Fibroblast of gingiva (primary cell): ENCODE results near the gene FLAD1.

ENCODE experiments used
- DNase-seq: peaks from one replicate; pipeline ENCODE4 v3.0.0-alpha.2; 2011; ENCODE audit warnings: low read depth

Gene FLAD1

DNA sequence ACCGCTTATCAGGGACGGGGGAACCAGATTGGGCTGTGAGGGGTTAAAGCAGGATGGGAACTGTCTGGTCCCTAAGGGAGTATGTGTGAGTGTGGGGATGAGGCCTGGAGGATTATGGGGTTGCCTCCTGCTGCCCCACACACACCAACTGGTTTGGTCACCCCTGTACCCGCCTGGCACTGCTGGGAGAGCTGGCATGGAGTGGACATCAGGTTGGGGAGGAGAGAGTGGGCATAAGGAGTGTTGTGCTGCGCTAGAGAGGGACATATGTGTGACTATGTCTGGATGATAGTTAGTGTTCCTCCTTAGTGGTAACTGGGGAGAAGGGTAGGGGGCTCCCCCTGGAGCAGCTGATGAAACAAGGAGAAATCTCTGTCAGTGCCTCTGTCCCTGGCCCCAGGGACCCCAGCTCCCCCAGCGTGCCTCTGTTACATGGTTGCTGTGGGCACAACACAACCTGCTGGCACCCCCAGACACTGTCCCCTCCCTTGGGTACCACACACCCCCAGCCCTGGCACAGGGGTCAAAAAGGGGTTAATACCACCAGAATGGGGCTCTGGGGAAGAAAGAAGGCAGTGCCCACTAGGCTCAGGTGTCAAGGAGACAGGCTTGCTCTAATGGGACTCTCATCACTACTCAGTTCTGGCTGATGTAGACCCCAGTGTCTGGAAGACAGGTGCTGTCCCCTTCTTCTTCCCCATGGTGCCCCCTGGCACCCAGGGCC is 21.4 kb downstream of the FLAD1 start:
- peak; percentile 36 for DNase-seq

DNA sequence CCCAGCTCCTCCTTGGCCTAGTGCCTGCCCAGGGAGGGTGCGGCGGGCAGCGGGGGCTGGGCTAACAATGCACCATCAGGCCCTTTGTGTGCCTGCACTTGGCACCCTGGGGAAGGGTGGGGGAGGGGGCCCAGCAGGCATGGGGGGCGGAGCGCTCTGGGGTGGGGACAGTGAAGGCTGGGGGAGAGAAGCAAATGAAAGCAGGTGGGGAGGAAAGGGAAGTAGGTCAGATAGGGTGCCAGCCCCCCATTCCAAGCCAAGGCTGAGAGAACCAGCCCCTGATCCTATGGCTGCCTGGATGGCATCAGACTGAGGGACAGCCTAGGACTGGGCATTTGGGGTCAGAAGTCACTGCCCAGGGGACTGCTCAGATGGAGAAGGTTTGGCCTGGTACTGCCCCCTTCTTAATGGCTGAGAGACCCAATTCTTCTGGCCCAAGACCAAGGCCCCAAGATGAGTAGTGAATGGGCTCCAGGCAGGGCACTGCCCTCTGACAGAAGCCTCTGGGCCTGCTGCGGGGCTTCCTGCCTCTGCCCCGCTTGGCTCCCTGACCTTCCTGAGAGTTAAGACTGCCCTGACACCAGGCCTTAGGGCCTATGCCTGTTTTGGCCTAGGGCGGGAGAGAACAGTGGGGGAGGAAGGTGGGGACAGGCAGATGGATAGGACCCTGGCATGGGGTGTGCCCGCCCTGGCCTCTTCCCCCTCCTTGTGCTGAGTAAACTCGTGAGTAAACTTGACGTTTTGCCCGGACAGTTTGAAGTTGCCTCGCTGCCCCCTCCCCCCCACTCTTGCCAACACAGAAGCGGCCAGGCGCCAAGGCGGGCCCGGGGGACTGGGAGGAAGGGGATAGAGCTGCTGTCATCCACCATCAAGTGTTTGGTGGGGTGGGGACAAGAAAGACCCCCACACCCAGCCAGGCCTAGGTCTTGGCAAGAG is 22.2 kb downstream of the FLAD1 start:
- DNase-seq = peak; percentile 79

GRCh38 chr1:155006601-155007101 is 23.5 kb downstream of the FLAD1 start:
- no peak for DNase-seq

GRCh38 chr1:155007251-155007828 is 24.2 kb downstream of the FLAD1 start:
- DNase-seq = no peak

DNA sequence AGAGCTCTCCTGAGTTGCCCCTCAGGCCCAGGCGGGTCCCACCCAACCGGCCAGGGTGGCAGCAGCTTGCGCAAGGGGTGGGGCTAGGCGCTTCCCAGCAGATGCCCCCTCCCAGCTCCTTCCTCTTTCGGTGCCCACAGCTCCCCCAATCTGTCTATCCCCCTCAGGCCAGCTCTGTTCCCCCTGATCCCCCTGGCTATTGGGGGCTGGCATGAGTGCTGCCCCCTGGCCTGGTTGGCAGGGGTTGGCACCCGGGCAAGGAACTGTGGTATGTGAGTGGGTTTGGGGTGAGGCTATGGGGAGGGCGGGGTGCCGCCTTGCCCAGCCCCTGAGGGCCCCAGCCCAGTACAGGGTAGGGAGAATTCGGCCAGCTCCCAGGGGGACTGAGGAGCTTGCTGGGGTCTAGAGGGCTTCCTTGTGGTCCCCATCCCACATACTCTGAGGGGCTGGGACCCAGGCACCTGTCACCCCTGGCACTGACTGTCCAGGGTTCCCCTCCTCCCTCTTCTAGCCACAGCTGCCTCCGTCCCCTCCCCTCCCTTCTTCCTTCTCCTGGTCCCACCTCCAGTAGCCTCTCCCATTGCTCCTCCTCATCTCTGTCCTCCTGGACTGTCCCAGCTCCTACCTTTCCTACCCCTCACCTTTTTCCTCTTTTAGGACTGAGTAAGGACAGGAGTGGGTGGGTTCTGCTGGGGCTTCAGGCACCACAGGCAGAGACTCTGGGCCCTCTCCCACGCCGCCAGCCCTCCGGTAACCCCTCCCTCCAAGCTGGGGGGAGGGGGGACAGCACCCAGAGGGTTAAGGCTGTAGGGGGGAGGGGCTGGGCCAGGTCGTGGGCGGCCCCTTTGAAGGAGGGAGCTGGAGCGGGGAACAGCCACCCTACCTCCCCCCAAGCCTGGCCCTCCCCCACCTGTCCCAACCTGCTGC is 25.1 kb downstream of the FLAD1 start:
- DNase-seq = no peak

- no peak for DNase-seq
Observed at GRCh38 chr1:155009221-155009711, 26.1 kb downstream of the FLAD1 start.

DNA sequence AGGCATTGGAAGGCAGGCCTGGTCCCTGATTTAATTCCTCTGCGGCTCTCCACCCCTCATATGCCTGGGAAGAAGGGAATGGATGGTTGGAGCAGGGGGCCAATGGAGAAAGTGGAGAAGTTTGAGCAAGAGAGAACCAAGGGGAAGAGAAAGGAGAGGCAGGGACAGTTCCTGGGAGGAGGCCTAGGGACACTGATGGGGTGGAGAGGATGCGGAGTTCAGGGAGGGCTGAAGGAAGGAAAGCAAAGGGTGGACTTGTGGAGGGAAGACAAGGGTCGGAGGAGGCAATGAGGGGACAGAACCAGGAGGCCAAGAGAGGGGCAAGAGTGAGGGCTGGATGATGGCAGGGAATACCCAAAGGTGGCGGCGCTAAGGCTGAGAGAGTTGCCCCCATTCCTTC is 26.6 kb downstream of the FLAD1 start:
- DNase-seq = no peak

DNA sequence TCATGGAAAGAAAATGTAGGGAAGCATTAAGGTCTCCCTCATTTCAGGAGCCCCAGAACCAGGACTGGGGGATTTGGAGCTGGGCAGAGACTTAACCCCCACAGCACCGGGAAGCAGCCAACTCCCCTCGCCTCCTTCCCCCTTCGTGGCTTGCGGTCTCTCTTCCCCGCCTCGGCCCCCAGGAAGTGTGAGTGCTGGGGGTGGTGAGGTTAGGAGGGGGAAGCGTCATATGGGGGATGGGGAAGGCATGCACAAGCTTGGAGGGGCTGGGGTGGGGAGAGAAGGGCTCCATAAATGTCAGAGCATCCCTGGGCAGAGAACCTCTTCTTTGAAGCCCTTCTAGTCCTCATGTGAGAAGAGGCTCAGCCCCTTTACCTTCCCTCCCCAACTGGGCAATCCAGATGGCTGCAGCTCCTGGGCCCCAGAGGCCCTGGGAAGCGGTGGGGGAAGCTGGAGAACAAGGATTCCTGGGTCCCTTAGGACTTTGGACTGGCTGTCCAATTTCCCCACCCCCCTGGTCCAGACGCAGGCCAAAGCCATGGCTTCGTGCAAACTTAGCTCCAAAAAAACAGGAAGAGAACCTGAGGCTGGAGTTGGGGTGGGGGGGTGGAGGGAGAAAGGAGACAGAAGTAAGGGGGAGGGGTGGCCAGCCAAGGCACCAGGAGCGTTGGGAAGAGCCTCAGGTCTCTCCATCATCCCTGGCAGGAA is 27.2 kb downstream of the FLAD1 start:
- no peak for DNase-seq

DNA sequence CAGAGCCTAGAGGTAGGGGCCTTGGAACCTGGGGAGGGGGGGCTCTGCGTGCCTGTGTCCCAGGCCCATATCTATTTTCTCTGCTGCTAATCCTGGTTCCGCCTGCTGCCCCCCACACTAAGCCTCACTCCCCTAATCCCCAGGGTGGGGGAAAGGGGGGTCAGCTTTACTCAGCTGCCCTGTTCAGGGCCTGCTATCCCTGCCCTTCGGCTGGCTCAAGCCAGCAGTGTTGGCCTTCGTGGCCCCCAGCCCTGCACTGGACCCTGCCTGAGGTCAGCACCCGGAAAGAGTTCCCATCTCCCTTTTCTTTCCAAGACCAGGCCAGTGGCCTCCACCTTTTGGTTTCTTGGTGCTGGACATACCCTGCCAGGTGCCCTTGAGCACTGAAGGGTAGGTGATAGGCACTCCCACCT is 27.9 kb downstream of the FLAD1 start:
- DNase-seq = no peak

- no peak for DNase-seq
Observed at GRCh38 chr1:155011437-155012025, 28.4 kb downstream of the FLAD1 start.

- peak; percentile 86 for DNase-seq
Observed at GRCh38 chr1:155012026-155012546, 28.9 kb downstream of the FLAD1 start.

DNA sequence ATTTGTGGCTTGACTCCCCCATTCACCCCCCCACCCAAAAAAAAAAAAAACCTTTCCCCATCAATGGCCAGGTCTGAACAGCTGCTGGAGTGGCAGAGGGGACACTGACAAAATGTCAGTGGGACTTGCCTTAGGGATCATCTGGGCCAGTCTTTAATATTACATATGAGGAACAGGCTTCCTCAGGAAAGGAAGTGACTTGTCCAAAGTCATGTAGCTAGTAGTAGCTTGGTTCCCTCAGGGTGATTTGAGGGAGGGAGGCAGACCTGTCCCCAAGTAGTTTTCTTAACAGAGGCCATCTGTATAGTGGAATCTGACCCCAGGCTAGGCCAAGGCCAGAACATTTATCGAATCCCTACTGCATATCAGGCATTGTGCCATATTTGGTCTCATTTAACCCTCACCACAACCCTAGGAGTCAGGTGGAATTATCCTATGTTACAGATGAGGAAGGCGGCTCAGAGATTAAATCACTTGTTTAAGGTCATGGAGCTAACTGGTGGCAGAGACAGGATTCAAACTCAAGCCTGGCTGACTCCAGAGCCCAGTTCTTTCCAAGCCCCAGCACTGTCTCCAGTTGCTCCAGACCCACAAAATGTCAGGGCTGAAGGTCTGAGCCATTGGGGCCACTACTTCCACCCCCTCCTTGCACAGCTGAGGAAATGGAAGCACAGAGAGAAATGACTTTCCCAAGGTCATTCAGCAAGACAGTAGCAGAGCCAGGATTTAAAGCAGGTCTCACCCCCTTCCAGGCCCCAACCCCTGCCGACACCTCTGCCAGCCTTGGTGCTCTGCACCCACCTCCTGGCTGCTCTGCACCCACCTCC is 29.8 kb downstream of the FLAD1 start:
- no peak for DNase-seq

GRCh38 chr1:155013632-155014031 is 30.5 kb downstream of the FLAD1 start:
- no peak for DNase-seq

DNA sequence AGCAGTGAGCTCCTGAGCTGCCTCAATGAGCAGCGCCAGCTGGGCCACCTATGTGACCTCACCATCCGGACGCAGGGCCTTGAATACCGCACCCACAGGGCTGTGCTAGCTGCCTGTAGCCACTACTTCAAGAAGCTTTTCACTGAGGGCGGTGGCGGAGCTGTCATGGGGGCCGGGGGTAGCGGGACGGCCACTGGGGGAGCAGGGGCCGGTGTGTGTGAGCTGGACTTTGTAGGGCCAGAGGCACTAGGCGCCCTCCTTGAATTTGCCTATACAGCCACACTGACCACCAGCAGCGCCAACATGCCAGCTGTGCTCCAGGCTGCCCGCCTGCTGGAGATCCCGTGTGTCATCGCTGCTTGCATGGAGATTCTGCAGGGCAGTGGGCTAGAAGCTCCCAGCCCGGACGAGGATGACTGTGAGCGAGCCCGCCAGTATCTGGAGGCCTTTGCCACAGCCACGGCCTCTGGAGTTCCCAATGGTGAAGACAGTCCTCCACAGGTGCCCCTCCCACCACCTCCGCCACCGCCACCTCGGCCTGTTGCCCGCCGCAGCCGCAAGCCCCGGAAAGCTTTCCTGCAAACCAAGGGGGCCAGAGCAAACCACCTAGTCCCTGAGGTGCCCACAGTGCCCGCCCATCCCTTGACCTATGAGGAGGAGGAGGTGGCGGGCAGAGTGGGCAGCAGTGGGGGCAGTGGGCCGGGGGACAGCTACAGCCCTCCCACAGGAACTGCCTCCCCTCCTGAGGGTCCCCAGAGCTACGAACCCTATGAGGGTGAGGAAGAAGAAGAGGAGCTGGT is 31.8 kb downstream of the FLAD1 start:
- DNase-seq = no peak

- DNase-seq = no peak
Observed at GRCh38 chr1:155015527-155016230, 32.5 kb downstream of the FLAD1 start.

GRCh38 chr1:155016231-155016831 is 33.2 kb downstream of the FLAD1 start:
- no peak for DNase-seq
